Measurements from ENCODE around the gene ZNF568. TPM values are rescaled to one million over a fixed set of nuclear protein-coding genes. Genes with fewer than 3 reads are reported as not detected.

ZNF568 gene
- 13.5 and 24.7 TPM in 2 replicates for total RNA-seq (ENCODE audit: low replicate concordance)

DNA sequence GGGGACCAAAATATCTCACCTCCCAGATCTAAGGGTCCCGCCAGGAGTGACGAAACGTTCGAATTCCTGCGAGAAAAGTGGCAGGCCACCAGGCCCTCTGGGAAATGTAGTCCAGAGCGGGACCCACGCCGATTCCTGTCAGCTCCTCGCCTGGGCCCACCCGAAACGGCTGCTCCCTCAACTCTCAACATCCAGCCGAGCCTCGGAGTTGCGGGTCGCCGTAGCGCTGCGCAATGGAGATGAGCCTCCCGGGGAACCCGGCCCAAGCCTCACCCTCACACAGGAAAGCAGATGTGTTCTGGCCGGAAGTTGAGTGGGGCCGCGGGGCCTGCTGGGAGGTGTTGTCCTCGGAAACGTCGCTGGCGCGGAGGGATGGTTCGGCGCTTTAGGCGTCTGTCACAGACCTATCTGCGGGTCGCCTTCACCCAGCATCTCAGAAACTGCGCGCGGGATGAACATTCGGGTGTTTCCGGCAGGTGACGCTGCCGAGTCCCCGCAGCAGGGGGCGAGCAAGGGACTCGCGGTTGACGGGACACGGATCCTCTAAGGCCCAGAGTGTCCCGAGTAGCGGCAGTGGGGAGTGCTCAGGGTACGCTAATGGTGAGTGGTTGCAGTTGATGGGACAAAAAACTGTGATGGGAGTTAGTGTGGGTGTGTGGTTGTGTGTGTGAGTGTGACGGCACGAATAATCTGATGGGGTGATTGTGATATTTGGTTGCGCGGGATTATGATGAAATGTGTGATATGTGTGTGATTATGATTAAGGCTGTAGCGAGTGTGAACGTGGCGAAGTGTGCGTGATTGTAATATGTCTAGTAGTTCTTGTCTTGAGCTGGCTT lies at the start of gene ZNF568, which contains the start of gene ZNF829:
Gene ZNF568 (plus strand): TSS at position 341 of the 839 bp plus-strand sequence. CDS start 6,439 bp downstream, outside the sequence.
Gene ZNF829 (minus strand): TSS at position 300 of the 839 bp plus-strand sequence. CDS start 1,124 bp downstream, outside the sequence.
- TF ChIP-seq, protein P1, sequence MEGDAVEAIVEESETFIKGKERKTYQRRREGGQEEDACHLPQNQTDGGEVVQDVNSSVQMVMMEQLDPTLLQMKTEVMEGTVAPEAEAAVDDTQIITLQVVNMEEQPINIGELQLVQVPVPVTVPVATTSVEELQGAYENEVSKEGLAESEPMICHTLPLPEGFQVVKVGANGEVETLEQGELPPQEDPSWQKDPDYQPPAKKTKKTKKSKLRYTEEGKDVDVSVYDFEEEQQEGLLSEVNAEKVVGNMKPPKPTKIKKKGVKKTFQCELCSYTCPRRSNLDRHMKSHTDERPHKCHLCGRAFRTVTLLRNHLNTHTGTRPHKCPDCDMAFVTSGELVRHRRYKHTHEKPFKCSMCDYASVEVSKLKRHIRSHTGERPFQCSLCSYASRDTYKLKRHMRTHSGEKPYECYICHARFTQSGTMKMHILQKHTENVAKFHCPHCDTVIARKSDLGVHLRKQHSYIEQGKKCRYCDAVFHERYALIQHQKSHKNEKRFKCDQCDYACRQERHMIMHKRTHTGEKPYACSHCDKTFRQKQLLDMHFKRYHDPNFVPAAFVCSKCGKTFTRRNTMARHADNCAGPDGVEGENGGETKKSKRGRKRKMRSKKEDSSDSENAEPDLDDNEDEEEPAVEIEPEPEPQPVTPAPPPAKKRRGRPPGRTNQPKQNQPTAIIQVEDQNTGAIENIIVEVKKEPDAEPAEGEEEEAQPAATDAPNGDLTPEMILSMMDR (IDR thresholded peaks at IDR 0.05; ENCODE audit: insufficient read depth, low read length), result peak; percentile 71

DNA sequence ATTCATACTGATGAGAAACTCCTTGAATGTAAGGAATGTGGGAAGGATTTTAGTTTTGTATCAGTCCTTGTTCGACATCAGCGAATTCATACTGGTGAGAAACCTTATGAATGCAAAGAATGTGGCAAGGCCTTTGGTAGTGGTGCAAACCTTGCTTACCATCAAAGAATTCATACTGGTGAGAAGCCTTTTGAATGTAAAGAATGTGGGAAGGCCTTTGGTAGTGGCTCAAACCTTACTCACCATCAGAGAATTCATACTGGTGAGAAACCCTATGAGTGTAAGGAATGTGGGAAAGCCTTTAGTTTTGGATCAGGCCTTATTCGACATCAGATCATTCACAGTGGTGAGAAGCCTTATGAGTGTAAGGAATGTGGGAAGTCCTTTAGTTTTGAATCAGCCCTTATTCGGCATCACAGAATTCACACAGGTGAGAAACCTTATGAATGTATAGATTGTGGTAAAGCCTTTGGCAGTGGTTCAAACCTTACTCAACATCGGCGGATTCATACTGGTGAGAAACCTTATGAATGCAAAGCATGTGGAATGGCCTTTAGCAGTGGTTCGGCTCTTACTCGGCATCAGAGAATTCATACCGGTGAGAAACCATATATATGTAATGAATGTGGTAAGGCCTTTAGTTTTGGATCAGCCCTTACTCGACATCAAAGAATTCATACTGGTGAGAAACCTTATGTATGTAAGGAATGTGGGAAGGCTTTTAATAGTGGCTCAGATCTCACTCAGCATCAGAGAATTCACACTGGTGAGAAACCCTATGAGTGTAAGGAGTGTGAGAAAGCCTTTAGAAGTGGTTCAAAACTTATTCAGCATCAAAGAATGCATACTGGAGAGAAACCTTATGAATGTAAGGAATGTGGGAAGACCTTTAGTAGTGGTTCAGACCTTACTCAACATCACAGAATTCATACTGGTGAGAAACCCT lies 38.9 kb upstream of the ZNF568 start:
- no peak overlapping the region for H3K4me3 ChIP-seq (ENCODE audit: low read depth, low read length)
- DNase-seq (ENCODE audit: low read depth), result peak; percentile 1
- TF ChIP-seq, protein P1 (IDR thresholded peaks at IDR 0.05; ENCODE audit: insufficient read depth, low read length), result no peak

More for the DNA sequence above, at the start of gene ZNF568, which contains the start of gene ZNF829:
- DNase-seq (ENCODE audit: low read depth), result peak; percentile 87
- H3K4me3 ChIP-seq (ENCODE audit: low read depth, low read length), result peak within 1 kb of the TSS; percentile 93

DNA sequence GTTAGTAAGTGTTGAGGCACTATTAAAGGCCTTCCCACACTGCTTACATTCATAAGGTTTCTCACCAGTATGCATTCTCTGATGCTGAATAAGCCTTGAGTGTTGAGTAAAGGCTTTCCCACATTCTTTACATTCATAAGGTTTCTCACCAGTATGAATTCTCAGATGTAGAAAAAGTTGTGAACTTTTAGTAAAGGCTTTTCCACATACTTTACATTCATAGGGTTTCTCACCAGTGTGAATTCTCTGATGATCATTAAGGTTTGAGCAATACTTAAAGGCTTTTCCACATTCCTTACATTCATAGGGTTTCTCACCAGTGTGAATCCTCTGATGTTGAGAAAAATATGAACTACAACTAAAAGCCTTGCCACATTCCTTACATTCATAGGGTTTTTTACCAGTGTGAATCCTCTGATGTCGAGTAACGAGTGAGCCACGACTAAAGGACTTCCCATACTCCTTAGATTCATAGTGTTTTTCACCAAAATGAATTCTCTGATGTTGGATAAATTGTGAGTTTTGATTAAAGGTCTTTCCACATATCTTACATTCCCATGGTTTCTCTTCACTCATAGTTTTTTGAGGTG lies 24.3 kb upstream of the ZNF568 start:
- TF ChIP-seq, protein P1 (IDR thresholded peaks at IDR 0.05; ENCODE audit: insufficient read depth, low read length), result no peak
- no peak for DNase-seq (ENCODE audit: low read depth)
- H3K4me3 ChIP-seq (ENCODE audit: low read depth, low read length), result no peak overlapping the region

DNA sequence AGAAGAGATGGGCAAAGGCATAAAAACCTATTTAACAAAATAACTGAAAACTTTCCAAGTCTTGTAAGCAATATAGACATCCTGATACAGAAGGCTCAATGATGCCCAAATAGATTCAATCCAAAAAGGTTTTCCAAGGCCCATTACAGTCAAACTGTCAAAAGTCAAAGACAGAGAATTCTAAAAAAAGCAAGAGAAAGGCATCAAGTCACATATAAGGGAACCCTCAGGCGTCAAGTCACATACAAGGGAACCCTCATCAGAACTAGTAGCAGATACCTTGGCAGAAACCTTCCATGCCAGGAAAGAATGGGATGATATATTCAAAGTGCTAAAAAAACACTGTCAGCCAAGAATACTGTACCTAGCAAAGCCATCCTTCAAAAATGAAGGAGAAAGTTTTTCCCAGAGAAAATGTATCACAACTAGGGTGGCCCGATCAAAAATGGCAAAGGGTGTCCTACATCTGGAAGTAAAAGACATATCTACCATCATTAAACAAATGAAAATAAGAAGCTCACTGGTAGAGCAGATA lies 21.2 kb upstream of the ZNF568 start:
- TF ChIP-seq, protein P1 (IDR thresholded peaks at IDR 0.05; ENCODE audit: insufficient read depth, low read length), result no peak
- no peak for DNase-seq (ENCODE audit: low read depth)

DNA sequence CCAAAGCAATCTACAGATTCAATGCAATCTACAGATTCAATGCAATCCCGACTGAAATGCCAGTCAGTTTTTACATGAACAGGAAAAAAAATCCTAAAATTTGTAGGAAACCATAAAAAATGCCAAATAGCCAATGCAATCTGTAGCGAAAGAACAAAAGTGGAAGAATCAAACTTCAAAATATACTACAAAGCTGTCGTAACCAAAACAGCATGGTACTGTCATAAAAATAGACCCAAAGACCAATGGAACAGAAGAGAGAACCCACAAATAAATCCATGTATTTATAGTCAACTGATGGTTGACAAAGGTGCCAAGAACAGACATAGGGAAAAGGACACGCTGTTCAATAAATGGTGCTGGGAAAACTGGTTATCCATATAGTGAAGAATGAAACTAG lies 17.7 kb upstream of the ZNF568 start:
- no peak for DNase-seq (ENCODE audit: low read depth)
- TF ChIP-seq, protein P1 (IDR thresholded peaks at IDR 0.05; ENCODE audit: insufficient read depth, low read length), result no peak
- no peak overlapping the region for H3K4me3 ChIP-seq (ENCODE audit: low read depth, low read length)

More for the DNA sequence above, 21.2 kb upstream of the ZNF568 start:
- H3K4me3 ChIP-seq (ENCODE audit: low read depth, low read length), result no peak overlapping the region

DNA sequence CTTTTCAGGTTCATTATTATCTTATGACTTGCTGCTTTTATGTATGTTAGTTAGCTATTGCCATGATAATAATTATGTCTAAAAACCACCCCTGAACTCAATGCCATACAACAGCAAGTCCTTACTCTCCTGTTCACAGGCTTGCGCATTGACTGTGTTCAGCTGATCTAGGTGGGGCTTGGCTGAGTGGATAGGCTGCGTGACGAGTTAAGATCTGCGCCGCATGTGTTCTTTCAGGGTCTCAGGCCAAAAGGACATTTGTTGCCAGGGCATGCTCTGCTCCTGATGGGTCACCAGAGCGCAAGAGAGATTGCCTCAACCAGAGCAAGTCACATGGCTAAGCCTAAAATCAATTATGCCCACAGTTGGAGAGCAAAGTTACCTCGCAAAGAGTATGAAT lies 859 bp downstream of the ZNF568 start:
- DNase-seq (ENCODE audit: low read depth), result peak; percentile 36
- TF ChIP-seq, protein P1 (IDR thresholded peaks at IDR 0.05; ENCODE audit: insufficient read depth, low read length), result no peak
- peak overlapping the region; percentile 93 for H3K4me3 ChIP-seq (ENCODE audit: low read depth, low read length)

All from fibroblast of the aortic adventitia (primary cell).